ENCODE measurements around the gene APPBP2.
"Not testable (repeated sequence)": the region's sequence is repeated elsewhere in the genome, so short reads cannot be mapped to it uniquely, and the experiment has no call there.

The APPBP2 gene

GRCh38 chr17:60559995-60560859 lies 34.2 kb upstream of the APPBP2 start:
- FAIRE-seq (no peak), DNase-seq (ENCODE audit: insufficient read length, low spot score) (no peak)
- TF ChIP-seq CTCF (IDR thresholded peaks at IDR 0.05; ENCODE audit: insufficient read depth, missing control alignments), result no peak

- DNase-seq (ENCODE audit: insufficient read length, low spot score) (no peak), FAIRE-seq (no peak)
- no peak for TF ChIP-seq CTCF (IDR thresholded peaks at IDR 0.05; ENCODE audit: insufficient read depth, missing control alignments)
These were observed 33.6 kb upstream of the APPBP2 start for GRCh38 chr17:60559659-60559994.

- FAIRE-seq (no peak), DNase-seq (ENCODE audit: insufficient read length, low spot score) (no peak)
- no peak for TF ChIP-seq CTCF (IDR thresholded peaks at IDR 0.05; ENCODE audit: insufficient read depth, missing control alignments)
These were observed 31.8 kb upstream of the APPBP2 start for GRCh38 chr17:60557805-60558204.

- FAIRE-seq (no peak), DNase-seq (ENCODE audit: insufficient read length, low spot score) (no peak)
- no peak for TF ChIP-seq CTCF (IDR thresholded peaks at IDR 0.05; ENCODE audit: insufficient read depth, missing control alignments)
These were observed 29.7 kb upstream of the APPBP2 start for GRCh38 chr17:60555786-60556185.

GRCh38 chr17:60554377-60554788 lies 28.3 kb upstream of the APPBP2 start:
- no peak for DNase-seq (ENCODE audit: insufficient read length, low spot score)

GRCh38 chr17:60552255-60552654 lies 26.2 kb upstream of the APPBP2 start:
- not testable (repeated sequence) for FAIRE-seq; DNase-seq (ENCODE audit: insufficient read length, low spot score)

More at GRCh38 chr17:60554377-60554788, 28.3 kb upstream of the APPBP2 start:
- no peak for TF ChIP-seq CTCF (IDR thresholded peaks at IDR 0.05; ENCODE audit: insufficient read depth, missing control alignments)
- FAIRE-seq, result no peak

GRCh38 chr17:60548990-60549389 lies 22.9 kb upstream of the APPBP2 start:
- no peak for TF ChIP-seq CTCF (IDR thresholded peaks at IDR 0.05; ENCODE audit: insufficient read depth, missing control alignments)
- DNase-seq (ENCODE audit: insufficient read length, low spot score) (no peak), FAIRE-seq (no peak)
